Vagina (tissue), 2 donors: ENCODE measurements around the gene SPATS1. TPM values are rescaled to one million over a fixed set of nuclear protein-coding genes. Genes with fewer than 3 reads are reported as not detected.
A peak's percentile ranks its signal among the peaks of the same experiment; 100 is the strongest.
"Not testable (repeated sequence)": the region's sequence is repeated elsewhere in the genome, so short reads cannot be mapped to it uniquely, and the experiment has no call there.

Source experiments
- DNase-seq, 2 donors: peaks; one replicate each; pipeline ENCODE4 v3.0.0-alpha.2; 2017; ENCODE audit errors: extremely low spot score in 2 of 2
- H3K27ac ChIP-seq: fragments of 200-600 bp; sonication (generic); one replicate; pipeline ENCODE4 v1.5.1; 2019
- H3K27me3 ChIP-seq: fragments of 200-600 bp; sonication (generic); one replicate; pipeline ENCODE4 v1.5.1; 2019
- H3K36me3 ChIP-seq, 2 donors: fragments of 200-600 bp; sonication (generic); one replicate each; pipeline ENCODE4 v1.5.1; 2017 to 2019
- H3K4me1 ChIP-seq: fragments of 200-600 bp; sonication (generic); one replicate; pipeline ENCODE4 v1.5.1; 2019
- H3K4me3 ChIP-seq, 2 donors: fragments of 200-600 bp; sonication (generic); 1 replicate in 1 of 2; 2 replicates in 1 of 2; pipeline ENCODE4 v1.5.1; 2016 to 2019
- H3K9me3 ChIP-seq: fragments of 200-600 bp; sonication (generic); one replicate; pipeline ENCODE4 v1.5.1; 2019
- CTCF ChIP-seq, 3 experiments: fragments of 450-650 bp in 2 of 3; fragments of 200-600 bp in 1 of 3; sonication (generic) in 1 of 3; IDR thresholded peaks; one replicate each; pipeline ENCODE4 v1.5.1; 2017 to 2019; ENCODE audit warnings: antibody characterized with exemption in 3 of 3, mild to moderate bottlenecking in 2 of 3, moderate library complexity in 2 of 3
- POLR2A ChIP-seq, 2 donors: fragments of 450-650 bp; IDR thresholded peaks; one replicate each; pipeline ENCODE4 v1.6.1; 2017; ENCODE audit warnings: antibody characterized with exemption in 2 of 2, mild to moderate bottlenecking in 2 of 2, moderate library complexity in 2 of 2
- POLR2AphosphoS5 ChIP-seq, 2 donors: sonication (generic); formaldehyde crosslinking; IDR thresholded peaks; one replicate each; pipeline ENCODE4 v1.9.0; 2017; ENCODE audit warnings: antibody characterized with exemption in 2 of 2, mild to moderate bottlenecking in 2 of 2, low read depth in 1 of 2; ENCODE audit not compliant: insufficient read depth in 1 of 2
- intact Hi-C: fragments of 100-400 bp; cut with DNase I; formaldehyde crosslinking; loops from one replicate; pipeline ENCODE4 v1.15.1; 2023
- total RNA-seq: library from RNA; depleted of rRNA; stranded (reverse); fragments of >200 nt; gene quantifications from one replicate; pipeline ENCODE4 v1.2.3, GENCODE V29; 2016

Gene SPATS1
- total RNA-seq, 1 donor from 2014 or later = not detected

GRCh38 chr6:44309631-44310030 lies 32.8 kb upstream of the SPATS1 start:
- no peak overlapping the region for H3K27ac ChIP-seq
- TF ChIP-seq CTCF (IDR thresholded peaks at IDR 0.05) (no peak), POLR2AphosphoS5 (IDR thresholded peaks at IDR 0.05; ENCODE audit: insufficient read depth in 1 of 2, low read depth in 1 of 2) (no peak), POLR2A (IDR thresholded peaks at IDR 0.05) (no peak)
- H3K36me3 ChIP-seq = peaks cover 0 to 65% of the 10 kb centered on the region in 2 donors

GRCh38 chr6:44310241-44310640 lies 32.2 kb upstream of the SPATS1 start:
- H3K4me3 ChIP-seq = no peak overlapping the region
- intact Hi-C loops = no loop called here
- H3K36me3 ChIP-seq = peaks cover 0 to 59% of the 10 kb centered on the region in 2 donors
- H3K4me1 ChIP-seq = peaks cover 15% of the 10 kb centered on the region
- no peaks in the 10 kb centered on the region for H3K27me3 ChIP-seq
- DNase-seq = no peak
- no peaks in the 10 kb centered on the region for H3K9me3 ChIP-seq
- H3K27ac ChIP-seq = no peak overlapping the region
- TF ChIP-seq CTCF (IDR thresholded peaks at IDR 0.05) (no peak), POLR2A (IDR thresholded peaks at IDR 0.05) (no peak), POLR2AphosphoS5 (IDR thresholded peaks at IDR 0.05; ENCODE audit: insufficient read depth in 1 of 2, low read depth in 1 of 2) (no peak)

More at GRCh38 chr6:44309631-44310030, 32.8 kb upstream of the SPATS1 start:
- H3K9me3 ChIP-seq = no peaks in the 10 kb centered on the region
- H3K27me3 ChIP-seq = no peaks in the 10 kb centered on the region
- H3K4me1 ChIP-seq = peaks cover 15% of the 10 kb centered on the region
- DNase-seq = no peak
- no peak overlapping the region for H3K4me3 ChIP-seq
- intact Hi-C loops = no loop called here

- Histone ChIP-seq H3K36me3 (peaks cover 0 to 49% of the 10 kb centered on the region in 2 donors), H3K27me3 (no peaks in the 10 kb centered on the region), H3K9me3 (no peaks in the 10 kb centered on the region), H3K4me1 (peaks cover 15% of the 10 kb centered on the region), H3K4me3 (no peak overlapping the region), H3K27ac (no peak overlapping the region)
- intact Hi-C loops = no loop called here
- TF ChIP-seq POLR2AphosphoS5 (IDR thresholded peaks at IDR 0.05; ENCODE audit: insufficient read depth in 1 of 2, low read depth in 1 of 2) = no peak
- TF ChIP-seq POLR2A (IDR thresholded peaks at IDR 0.05) = no peak
- no peak for TF ChIP-seq CTCF (IDR thresholded peaks at IDR 0.05)
- DNase-seq = no peak
Observed at GRCh38 chr6:44311304-44311703, 31.1 kb upstream of the SPATS1 start.

GRCh38 chr6:44311767-44312166 lies 30.7 kb upstream of the SPATS1 start:
- Histone ChIP-seq H3K36me3 (peaks cover 0 to 45% of the 10 kb centered on the region in 2 donors), H3K27ac (no peak overlapping the region), H3K4me1 (peaks cover 15% of the 10 kb centered on the region), H3K4me3 (peak overlapping the region in 1 of 2 donors; percentile 100), H3K9me3 (no peaks in the 10 kb centered on the region), H3K27me3 (no peaks in the 10 kb centered on the region)
- intact Hi-C loops = no loop called here
- TF ChIP-seq POLR2A (IDR thresholded peaks at IDR 0.05) = no peak
- no peak for TF ChIP-seq CTCF (IDR thresholded peaks at IDR 0.05)
- TF ChIP-seq POLR2AphosphoS5 (IDR thresholded peaks at IDR 0.05; ENCODE audit: insufficient read depth in 1 of 2, low read depth in 1 of 2) = no peak
- DNase-seq = no peak

GRCh38 chr6:44312901-44313788 lies 29.3 kb upstream of the SPATS1 start, which contains the start of gene AARS2:
Gene AARS2, minus strand, starts transcription at chr6:44313347. Its CDS starts 24 bp downstream, at chr6:44313323.
- Histone ChIP-seq H3K4me1 (peaks cover 15% of the 10 kb centered on the region), H3K27ac (peak within 1 kb of the TSS; percentile 84), H3K4me3 (peak within 1 kb of the TSS; percentile 84 to 100), H3K36me3 (peaks cover 0 to 31% of the 10 kb centered on the region in 2 donors), H3K27me3 (no peaks in the 10 kb centered on the region), H3K9me3 (no peaks in the 10 kb centered on the region)
- TF ChIP-seq CTCF (IDR thresholded peaks at IDR 0.05) (peak; percentile 86 to 94 (median 86)), POLR2AphosphoS5 (IDR thresholded peaks at IDR 0.05; ENCODE audit: insufficient read depth in 1 of 2, low read depth in 1 of 2) (peak; percentile 78), POLR2A (IDR thresholded peaks at IDR 0.05) (no peak)
- intact Hi-C loops = no loop called here
- no peak for DNase-seq

- Histone ChIP-seq H3K4me1 (peaks cover 15% of the 10 kb centered on the region), H3K36me3 (peaks cover 0 to 19% of the 10 kb centered on the region in 2 donors)
- H3K4me3 ChIP-seq, H3K27ac ChIP-seq, H3K9me3 ChIP-seq, intact Hi-C loops, DNase-seq, H3K27me3 ChIP-seq: not testable (repeated sequence)
Observed at GRCh38 chr6:44314657-44315056, 27.8 kb upstream of the SPATS1 start.
